ENCODE results near the gene FLYWCH1. TPM values are rescaled to one million over a fixed set of nuclear protein-coding genes. Genes with fewer than 3 reads are reported as not detected.

FLYWCH1 gene
- total and polyA plus RNA-seq, 2 of the 8 experiments (the other 6 are each of a cell fraction or from before 2014, with no cell fraction given): 12.4 to 23.5 TPM

DNA sequence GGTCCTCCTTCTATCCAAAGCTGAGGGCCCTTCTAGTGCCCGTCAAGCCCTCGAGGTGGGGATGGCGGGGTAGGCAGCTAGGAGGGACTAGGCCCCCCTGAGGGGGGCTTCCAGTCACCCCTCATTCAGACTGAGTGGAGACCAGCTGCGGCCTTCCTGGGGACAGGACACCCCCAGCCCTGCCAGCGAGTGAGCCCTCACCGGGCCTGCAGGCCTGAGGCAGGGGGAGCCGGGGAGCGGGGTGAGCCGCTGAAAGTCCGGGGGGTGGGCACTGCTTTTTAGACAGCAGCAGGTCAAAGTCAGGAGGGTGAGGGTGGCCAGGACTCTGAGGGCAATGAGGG lies 43.7 kb downstream of the FLYWCH1 start:
- Histone ChIP-seq H3K9ac (replicated peaks in 1 of 4; ENCODE audit: extremely low read depth in 1 of 4, low read depth in 3 of 4, low read length in 3 of 4) (no peak overlapping the region; a peak in 1 of 7 replicates), H4K5ac (ENCODE audit: insufficient read length, low read depth, low read length) (no peak overlapping the region), H2BK20ac (ENCODE audit: low read length) (no peak overlapping the region; the same call in 1 of the 2 replicates), H3K23ac (ENCODE audit: insufficient read length) (no peak overlapping the region), H3K4ac (replicated peaks; ENCODE audit: insufficient read length, low read depth, low read length) (peak overlapping the region; percentile 47), H4K8ac (ENCODE audit: extremely low read depth, insufficient read depth, low read length) (0 out of 2 replicates have a peak overlapping the region, but pooled peaks have one; percentile 48), H3K56ac (replicated peaks; ENCODE audit: insufficient read length, low read depth, low read length) (no peak overlapping the region), H3K79me1 (ENCODE audit: low read depth, low read length) (no peaks in the 10 kb centered on the region), H3K18ac (ENCODE audit: extremely low read depth, low read length) (peak overlapping the region; percentile 19; the same call in 1 of the 2 replicates), H3K14ac (ENCODE audit: insufficient read length) (no peak overlapping the region), H3K4me2 (ENCODE audit: insufficient read depth in 1 of 2, low read depth in 2 of 2, low read length in 2 of 2) (peak overlapping the region in 1 of 2 experiments; percentile 34; a peak in 3 of 4 replicates), H2BK12ac (ENCODE audit: low read depth, low read length) (peak overlapping the region; percentile 68; the same call in 1 of the 2 replicates), H3K4me1 (replicated peaks in 1 of 4; ENCODE audit: control insufficient read depth in 3 of 4, insufficient read depth in 4 of 4, low read length in 3 of 4) (peaks cover 3 to 26% (median 19%) of the 10 kb centered on the region in 4 experiments), H2BK5ac (ENCODE audit: low read depth, low read length) (peak overlapping the region; percentile 60; the same call in 1 of the 2 replicates), H3K4me3 (ENCODE audit: extremely low read depth in 1 of 4, insufficient read depth in 2 of 4, low read depth in 3 of 4, low read length in 4 of 4) (no peak overlapping the region), H4K91ac (replicated peaks; ENCODE audit: insufficient read length, low read length) (peak overlapping the region; percentile 17), H3K27ac (ENCODE audit: low read depth, low read length) (no peak overlapping the region), H3K9me3 (ENCODE audit: insufficient read depth in 2 of 2, low read depth in 1 of 2, low read length in 1 of 2) (no peaks in the 10 kb centered on the region), H2AK5ac (ENCODE audit: low read depth, low read length) (peak overlapping the region; percentile 48; the same call in 1 of the 2 replicates), H2AFZ (ENCODE audit: low read length) (no peak overlapping the region), H2BK15ac (ENCODE audit: low read length) (no peak overlapping the region; the same call in 1 of the 2 replicates), H2BK120ac (replicated peaks; ENCODE audit: low read depth, low read length) (no peak overlapping the region), H3K36me3 (ENCODE audit: control insufficient read depth in 2 of 4, insufficient read depth in 4 of 4, low read length in 3 of 4) (no peaks in the 10 kb centered on the region), H3K23me2 (ENCODE audit: low read depth, low read length) (no peaks in the 10 kb centered on the region; the same call in 1 of the 2 replicates), H3K79me2 (ENCODE audit: control insufficient read depth in 1 of 2, insufficient read depth in 2 of 2, low read length in 2 of 2) (no peaks in the 10 kb centered on the region), H4K20me1 (replicated peaks in 1 of 2; ENCODE audit: control insufficient read depth in 1 of 2, insufficient read depth in 2 of 2, low read length in 2 of 2) (no peaks in the 10 kb centered on the region), H3K27me3 (replicated peaks in 1 of 4; ENCODE audit: control insufficient read depth in 3 of 4, extremely low read depth in 1 of 4, insufficient read depth in 3 of 4, low read length in 3 of 4) (no peaks in the 10 kb centered on the region; a peak in 1 of 7 replicates)
- FAIRE-seq: no peak
- TF ChIP-seq SP4 (IDR thresholded peaks at IDR 0.05; ENCODE audit: low read length) (no peak), POLR2A (IDR thresholded peaks at IDR 0.05; ENCODE audit: control extremely low read depth in 1 of 2, low read depth in 2 of 2, low read length in 2 of 2) (no peak)
- CTCF ChIA-PET (ENCODE audit: partially characterized antibody): interaction anchor here (1.6 to 1.7 kb wide), 2 partner anchors 12 to 117 kb away, joined by 4 to 7 read pairs; no protein-coding TSS in a partner anchor
- POLR2A ChIA-PET (ENCODE audit: partially characterized antibody): interaction anchor here (1.0 to 1.6 kb wide), 6 partner anchors 8 to 983 kb away, joined by 3 to 7 read pairs (median 4); partner anchors contain the start of genes KREMEN2 and TBL3
- DNase-seq (ENCODE audit: low read depth in 1 of 2, low spot score in 2 of 2): no peak
- WGBS, 2 experiments (ENCODE audit: extremely low coverage in 1 of 2, insufficient coverage in 1 of 2, insufficient read length in 1 of 2, insufficient replicate concordance in 2 of 2, low coverage in 1 of 2, low lambda C conversion rate in 2 of 2, missing lambda C conversion rate in 1 of 2): 80% methylated on average over 10 of the region's 10 CpGs; no CpG with 5 or more reads in 1 of the 2 experiments

Measured in H1 (cell line).